ENCODE data around the gene PLXDC2. TPM values are rescaled to one million over a fixed set of nuclear protein-coding genes. Genes with fewer than 3 reads are reported as not detected.

PLXDC2 gene
- total and polyA plus RNA-seq, 10 of the 15 experiments (the other 5 are each of a cell fraction or from before 2014, with no cell fraction given) = 0.05 to 1.8 (median 0.14) TPM; not detected in 2

- BruUV-seq (replicated peaks) = no TSS peak
- ChIA-PET CTCF (interaction anchor here (1.8 kb wide), 1 partner anchor 30 kb away, joined by 5 read pairs; no protein-coding TSS in a partner anchor), POLR2A (interaction anchor here (0.7 kb wide), 1 partner anchor 454 kb away, joined by 7 read pairs; no protein-coding TSS in a partner anchor), RAD21 (ENCODE audit: unreplicated experiment) (interaction anchor here (0.6 kb wide), 1 partner anchor 129 kb away, joined by 3 read pairs; no protein-coding TSS in a partner anchor), SMC1A (ENCODE audit: uncharacterized antibody, unreplicated experiment) (no interaction called here)
- Histone ChIP-seq H3K27ac (ENCODE audit: control insufficient read depth, insufficient read depth) (no peak overlapping the region), H3K9ac (ENCODE audit: control insufficient read depth, insufficient read depth, low read length) (no peak overlapping the region), H3K4me2 (ENCODE audit: control insufficient read depth, insufficient read depth) (no peak overlapping the region), H3K9me3 (replicated peaks; ENCODE audit: control insufficient read depth, insufficient read depth, low read length) (no peaks in the 10 kb centered on the region), H3K4me1 (ENCODE audit: control insufficient read depth, insufficient read depth, low read length) (no peaks in the 10 kb centered on the region), H3K27me3 (replicated peaks in 1 of 2; ENCODE audit: control insufficient read depth in 2 of 2, insufficient read depth in 2 of 2, low read length in 1 of 2) (no peaks in the 10 kb centered on the region), H2AFZ (ENCODE audit: control insufficient read depth, low read depth, low read length) (no peak overlapping the region), H3K79me2 (ENCODE audit: control insufficient read depth, insufficient read depth, low read length) (no peaks in the 10 kb centered on the region), H3K4me3 (no peak overlapping the region), H4K20me1 (ENCODE audit: control insufficient read depth, insufficient read depth) (no peaks in the 10 kb centered on the region), H3K36me3 (ENCODE audit: control insufficient read depth in 2 of 2, insufficient read depth in 2 of 2, low read length in 1 of 2) (no peaks in the 10 kb centered on the region)
- FAIRE-seq (no peak), ATAC-seq (no peak), DNase-seq (ENCODE audit: low read depth, low spot score) (no peak)
- WGBS (ENCODE audit: insufficient coverage, insufficient replicate concordance, low lambda C conversion rate, missing lambda C conversion rate) = 10% methylated on average over 11 of the region's 11 CpGs
- in situ Hi-C loops (cut with MboI) (no loop called here), intact Hi-C loops (cut with micrococcal nuclease; ENCODE audit: unreplicated experiment) (no loop called here)
- TF ChIP-seq FOXK2 (IDR thresholded peaks at IDR 0.05) (no peak), RBBP5 (conservative IDR thresholded peaks at IDR 0.05) (no peak), ZNF207 (IDR thresholded peaks at IDR 0.05; ENCODE audit: borderline replicate concordance) (no peak), MAX (IDR thresholded peaks at IDR 0.05; ENCODE audit: low read depth, low read length) (no peak), SIX5 (IDR thresholded peaks at IDR 0.05; ENCODE audit: low read depth, low read length, severe bottlenecking) (no peak), RFX5 (IDR thresholded peaks at IDR 0.05; ENCODE audit: low read depth, low read length) (no peak), BRCA1 (IDR thresholded peaks at IDR 0.05; ENCODE audit: low read depth, low read length) (no peak), JUND (IDR thresholded peaks at IDR 0.05; ENCODE audit: low read depth, low read length) (no peak), ZNF217 (IDR thresholded peaks at IDR 0.05) (no peak), BHLHE40 (IDR thresholded peaks at IDR 0.05; ENCODE audit: borderline replicate concordance in 1 of 2, low read depth in 2 of 2, low read length in 1 of 2) (no peak), CBX5 (IDR thresholded peaks at IDR 0.05; ENCODE audit: low read depth) (no peak), MLLT1 (IDR thresholded peaks at IDR 0.05) (no peak), TCF7 (IDR thresholded peaks at IDR 0.05; ENCODE audit: borderline replicate concordance) (no peak), USF1 (IDR thresholded peaks at IDR 0.05; ENCODE audit: borderline replicate concordance, extremely low read length, insufficient read depth, low read depth, low read length) (no peak), CHD2 (IDR thresholded peaks at IDR 0.05; ENCODE audit: borderline replicate concordance, low read depth, low read length) (no peak)
These were observed 56.5 kb downstream of the PLXDC2 start for GRCh38 chr10:19872504-19873271.
